Measurements from ENCODE around the gene TMEM87A. TPM values are rescaled to one million over a fixed set of nuclear protein-coding genes. Genes with fewer than 3 reads are reported as not detected.

Gene TMEM87A
- total RNA-seq, 2 donors from 2014 or later: 31.4 to 36.6 TPM

DNA sequence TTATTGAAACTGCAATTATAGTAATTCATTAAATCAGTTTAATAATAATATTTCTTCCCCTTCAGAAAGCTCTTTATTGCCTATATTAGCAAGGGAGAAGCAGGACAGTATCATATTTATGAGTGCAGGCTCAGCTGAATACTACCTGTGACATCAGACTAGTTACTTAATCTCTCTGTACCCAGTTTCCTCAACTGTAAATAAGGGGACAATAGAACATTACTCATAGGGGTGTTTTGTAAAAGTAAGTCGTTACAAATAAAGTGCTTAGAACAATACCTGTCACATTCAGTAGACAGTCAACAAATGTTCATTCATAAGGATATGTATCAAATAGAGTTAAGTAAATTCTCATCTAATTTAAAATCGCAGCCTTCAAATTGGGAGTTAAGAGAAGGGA lies 53.0 kb downstream of the TMEM87A start:
- TF ChIP-seq, protein P1, sequence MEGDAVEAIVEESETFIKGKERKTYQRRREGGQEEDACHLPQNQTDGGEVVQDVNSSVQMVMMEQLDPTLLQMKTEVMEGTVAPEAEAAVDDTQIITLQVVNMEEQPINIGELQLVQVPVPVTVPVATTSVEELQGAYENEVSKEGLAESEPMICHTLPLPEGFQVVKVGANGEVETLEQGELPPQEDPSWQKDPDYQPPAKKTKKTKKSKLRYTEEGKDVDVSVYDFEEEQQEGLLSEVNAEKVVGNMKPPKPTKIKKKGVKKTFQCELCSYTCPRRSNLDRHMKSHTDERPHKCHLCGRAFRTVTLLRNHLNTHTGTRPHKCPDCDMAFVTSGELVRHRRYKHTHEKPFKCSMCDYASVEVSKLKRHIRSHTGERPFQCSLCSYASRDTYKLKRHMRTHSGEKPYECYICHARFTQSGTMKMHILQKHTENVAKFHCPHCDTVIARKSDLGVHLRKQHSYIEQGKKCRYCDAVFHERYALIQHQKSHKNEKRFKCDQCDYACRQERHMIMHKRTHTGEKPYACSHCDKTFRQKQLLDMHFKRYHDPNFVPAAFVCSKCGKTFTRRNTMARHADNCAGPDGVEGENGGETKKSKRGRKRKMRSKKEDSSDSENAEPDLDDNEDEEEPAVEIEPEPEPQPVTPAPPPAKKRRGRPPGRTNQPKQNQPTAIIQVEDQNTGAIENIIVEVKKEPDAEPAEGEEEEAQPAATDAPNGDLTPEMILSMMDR (IDR thresholded peaks at IDR 0.05): no peak
- TF ChIP-seq POLR2A (IDR thresholded peaks at IDR 0.05): no peak
- no peak for ATAC-seq
- WGBS, 2 donors: 48 to 50% methylated on average over 2 of the region's 2 CpGs
- Histone ChIP-seq H3K4me3 (no peak overlapping the region), H3K36me3 (replicated peaks in 1 of 2; ENCODE audit: insufficient read depth in 1 of 2, low read depth in 2 of 2) (peaks cover 12 to 26% of the 10 kb centered on the region in 2 donors), H3K27ac (no peak overlapping the region), H3K27me3 (no peaks in the 10 kb centered on the region), H3K4me1 (no peaks in the 10 kb centered on the region), H3K9me3 (no peaks in the 10 kb centered on the region)
- intact Hi-C loops (cut with DNase I): no loop called here
- no peak for DNase-seq

DNA sequence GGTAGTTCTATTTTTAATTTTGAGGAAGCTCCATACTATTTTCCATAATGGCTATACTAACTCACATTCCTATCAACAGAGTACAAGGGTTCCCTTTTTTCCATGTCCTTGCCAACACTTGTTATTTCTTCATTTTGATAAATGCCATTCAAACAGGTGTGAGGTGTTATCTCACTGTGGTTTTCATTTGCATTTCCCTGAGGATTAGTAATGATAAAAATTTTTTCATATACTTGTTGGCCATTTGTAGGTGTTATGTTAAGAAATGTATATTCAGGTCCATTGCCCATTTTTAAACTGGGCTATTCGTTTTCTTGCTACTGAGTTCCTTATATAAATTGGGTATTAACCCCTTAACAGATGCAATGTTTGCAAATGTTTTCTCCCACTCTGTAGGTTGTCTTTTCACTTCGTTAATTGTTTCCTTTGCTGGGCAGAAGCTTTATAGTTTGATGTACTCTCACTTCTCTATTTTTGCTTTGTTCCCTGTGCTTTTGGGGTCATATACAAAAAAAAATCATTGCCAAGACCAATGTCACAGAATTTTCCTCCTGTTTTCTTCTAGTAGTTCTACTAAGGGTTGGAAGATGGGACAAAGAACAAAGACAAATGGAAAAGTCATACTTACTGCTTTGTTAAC lies 54.2 kb downstream of the TMEM87A start:
- no peaks in the 10 kb centered on the region for H3K9me3 ChIP-seq
- no peak overlapping the region for H3K4me3 ChIP-seq
- no peak overlapping the region for H3K27ac ChIP-seq
- ATAC-seq (no peak), DNase-seq (no peak)
- H3K27me3 ChIP-seq: no peaks in the 10 kb centered on the region
- intact Hi-C loops (cut with DNase I): no loop called here
- H3K36me3 ChIP-seq (replicated peaks in 1 of 2; ENCODE audit: insufficient read depth in 1 of 2, low read depth in 2 of 2): peaks cover 12 to 23% of the 10 kb centered on the region in 2 donors
- TF ChIP-seq POLR2A (IDR thresholded peaks at IDR 0.05): no peak
- TF ChIP-seq, protein P1 (IDR thresholded peaks at IDR 0.05): no peak
- 25 to 30% methylated on average over 2 of the region's 2 CpGs for WGBS, 2 donors
- H3K4me1 ChIP-seq: no peaks in the 10 kb centered on the region

DNA sequence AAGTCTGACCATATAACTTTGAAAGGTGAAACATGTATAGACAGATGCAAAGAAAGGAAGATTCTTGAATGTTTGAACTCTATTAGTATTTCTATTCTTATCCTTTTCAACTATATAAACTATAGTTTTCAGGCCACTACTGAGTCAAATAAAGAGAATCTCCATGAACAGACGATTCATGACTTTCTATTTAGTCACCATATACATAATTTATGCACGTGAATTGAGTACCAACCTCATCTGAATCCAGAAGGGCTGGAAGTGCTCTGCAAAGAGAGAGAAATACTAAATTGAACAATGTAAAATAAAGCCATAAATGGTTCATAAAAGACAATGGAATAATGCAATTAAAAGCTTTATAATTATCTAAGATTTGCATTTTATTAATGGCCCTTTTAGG lies 55.7 kb downstream of the TMEM87A start:
- no peak overlapping the region for H3K4me3 ChIP-seq
- no peaks in the 10 kb centered on the region for H3K27me3 ChIP-seq
- ATAC-seq (no peak), DNase-seq (no peak)
- intact Hi-C loops (cut with DNase I): no loop called here
- peaks cover 12 to 24% of the 10 kb centered on the region in 2 donors for H3K36me3 ChIP-seq (replicated peaks in 1 of 2; ENCODE audit: insufficient read depth in 1 of 2, low read depth in 2 of 2)
- H3K4me1 ChIP-seq: no peaks in the 10 kb centered on the region
- no peaks in the 10 kb centered on the region for H3K9me3 ChIP-seq
- 79 to 81% methylated on average over 2 of the region's 2 CpGs for WGBS, 2 donors
- TF ChIP-seq, protein P1 (IDR thresholded peaks at IDR 0.05): no peak
- TF ChIP-seq POLR2A (IDR thresholded peaks at IDR 0.05): no peak
- H3K27ac ChIP-seq: no peak overlapping the region

DNA sequence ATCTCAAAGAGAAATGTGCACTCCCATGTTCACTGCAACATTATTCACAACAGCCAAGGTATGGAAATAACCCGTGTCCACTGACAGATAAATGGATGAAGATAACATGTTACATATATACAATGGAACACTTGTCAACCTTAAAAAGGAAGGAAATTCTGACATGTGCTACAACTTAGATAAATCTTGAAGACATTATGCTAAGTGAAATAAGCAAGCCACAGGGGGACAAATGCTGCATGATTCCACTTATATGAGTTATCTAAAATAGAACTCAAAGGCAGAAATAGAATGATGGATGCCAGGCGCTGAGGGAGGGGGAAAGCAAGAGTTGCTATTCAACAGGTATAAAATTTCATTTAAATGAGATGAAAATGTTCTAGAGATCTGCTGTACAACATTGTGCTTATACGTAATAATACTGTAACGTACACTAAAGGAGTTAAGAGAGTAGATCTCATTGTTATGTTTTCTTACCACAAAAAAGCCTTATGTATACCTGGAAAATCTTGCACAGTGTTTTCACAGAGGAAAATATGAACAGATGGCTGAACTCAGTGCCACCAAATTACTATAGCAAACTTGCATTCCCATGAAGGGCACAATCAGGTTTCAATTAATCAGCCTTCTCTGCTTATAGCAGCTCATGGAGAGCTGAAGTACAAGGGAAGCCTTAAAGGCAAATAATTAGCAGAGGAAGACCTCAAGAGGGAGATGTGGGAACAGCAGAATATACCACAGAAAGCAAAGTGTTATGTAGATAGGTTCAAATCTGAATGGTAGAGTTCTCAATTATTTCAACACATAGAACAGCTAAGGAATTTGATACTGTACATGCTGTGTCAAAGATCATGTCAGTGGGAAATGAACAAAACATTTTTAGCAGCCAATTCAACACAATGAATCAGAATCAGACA lies 57.1 kb downstream of the TMEM87A start:
- Histone ChIP-seq H3K4me1 (no peaks in the 10 kb centered on the region), H3K4me3 (no peak overlapping the region), H3K9me3 (no peaks in the 10 kb centered on the region), H3K27me3 (no peaks in the 10 kb centered on the region), H3K27ac (no peak overlapping the region), H3K36me3 (replicated peaks in 1 of 2; ENCODE audit: insufficient read depth in 1 of 2, low read depth in 2 of 2) (peaks cover 12 to 29% of the 10 kb centered on the region in 2 donors)
- TF ChIP-seq, protein P1 (IDR thresholded peaks at IDR 0.05): no peak
- TF ChIP-seq POLR2A (IDR thresholded peaks at IDR 0.05): no peak
- DNase-seq: no peak
- intact Hi-C loops (cut with DNase I): no loop called here
- ATAC-seq: no peak
- 83 to 95% methylated on average over 4 of the region's 4 CpGs for WGBS, 2 donors

Measured in body of pancreas (tissue), 4 donors.